Stimulated activated CD8-positive, alpha-beta memory T cell treated with anti-CD3 and anti-CD28 coated beads, Interleukin-15, amount 100 ng/mL, for 24 hours (primary cell): ENCODE results near the gene THAP3.
"Not testable (repeated sequence)": the region's sequence is repeated elsewhere in the genome, so short reads cannot be mapped to it uniquely, and the experiment has no call there.

Experiments used
- DNase-seq: peaks from one replicate; pipeline ENCODE4 v3.0.0-alpha.2; 2020; ENCODE audit warnings: low read depth

The THAP3 gene

DNA sequence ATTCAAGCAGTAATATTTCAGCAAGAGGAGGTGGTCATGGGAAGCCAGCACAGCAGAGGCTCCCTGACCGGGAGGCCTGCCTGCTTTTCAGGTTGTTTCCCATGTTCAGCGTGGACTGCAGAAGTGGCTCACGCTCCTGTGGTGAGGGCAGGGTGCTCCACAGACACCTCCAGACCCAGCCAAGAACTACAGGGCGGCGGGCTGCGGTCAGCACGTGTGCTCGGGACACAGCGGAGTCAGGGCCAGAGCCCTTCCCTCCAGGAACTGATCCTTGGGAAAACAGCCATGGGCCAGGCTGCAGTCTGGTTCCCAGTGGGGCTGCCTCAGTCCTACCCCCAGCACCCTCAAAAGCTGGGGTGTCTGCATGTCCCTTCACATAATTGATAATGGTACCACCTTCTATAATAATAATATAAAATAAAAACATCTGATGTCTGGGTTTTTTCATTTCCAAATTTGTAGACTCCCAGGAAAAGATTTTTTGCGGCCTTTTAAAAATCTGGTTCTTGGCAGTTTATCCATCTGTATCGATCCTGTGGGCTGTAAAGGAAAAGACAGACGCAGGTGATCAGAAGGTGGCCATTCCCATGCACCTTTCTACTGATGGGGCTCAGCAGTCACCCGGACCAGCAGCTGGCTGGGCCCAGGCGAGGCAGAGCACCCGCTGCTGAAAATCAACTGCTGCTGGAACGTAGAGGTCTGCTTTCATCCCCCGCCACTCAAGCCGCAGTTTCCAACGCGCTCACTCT, 10.7 kb downstream of the THAP3 start:
- DNase-seq = no peak

DNA sequence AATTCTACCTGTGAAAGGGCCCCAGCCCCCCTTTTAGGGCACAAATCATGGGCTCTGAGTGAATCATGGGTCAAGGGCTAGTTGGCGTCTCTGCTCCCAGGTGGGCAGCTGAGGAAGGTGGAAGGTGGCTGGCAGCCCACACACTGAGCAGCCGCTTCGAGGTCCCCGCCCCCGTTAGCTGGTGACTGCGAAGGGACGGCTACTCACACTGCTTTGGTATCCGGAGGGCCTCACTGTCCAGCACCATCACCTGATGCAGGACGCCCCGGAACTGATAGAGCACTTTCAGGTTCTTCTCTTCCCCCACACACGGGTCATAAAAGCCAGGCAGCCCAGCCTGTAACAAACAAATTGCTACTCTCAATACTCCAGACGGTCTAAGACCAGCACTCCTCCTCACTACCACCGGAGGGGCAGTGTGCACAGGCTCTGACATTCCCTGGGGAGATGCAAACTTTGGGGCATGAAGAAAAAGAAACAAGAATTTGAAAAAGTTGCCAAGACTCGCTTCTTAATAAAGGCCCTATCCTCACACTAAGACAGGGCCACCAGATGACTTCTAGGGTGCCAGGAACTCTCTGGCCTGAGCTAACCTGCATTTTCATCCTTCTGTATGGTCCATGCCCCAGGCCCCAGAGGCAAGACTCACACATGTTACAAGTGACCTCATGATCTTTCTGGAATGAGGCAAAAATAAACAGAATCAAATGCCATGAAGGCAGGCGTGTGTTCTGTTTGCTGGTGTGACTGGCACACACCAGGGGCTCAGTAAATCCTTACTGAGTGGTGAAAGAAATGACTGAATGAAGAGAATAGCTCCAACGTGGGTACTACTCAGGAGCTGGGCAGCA, 11.5 kb downstream of the THAP3 start:
- no peak for DNase-seq

DNA sequence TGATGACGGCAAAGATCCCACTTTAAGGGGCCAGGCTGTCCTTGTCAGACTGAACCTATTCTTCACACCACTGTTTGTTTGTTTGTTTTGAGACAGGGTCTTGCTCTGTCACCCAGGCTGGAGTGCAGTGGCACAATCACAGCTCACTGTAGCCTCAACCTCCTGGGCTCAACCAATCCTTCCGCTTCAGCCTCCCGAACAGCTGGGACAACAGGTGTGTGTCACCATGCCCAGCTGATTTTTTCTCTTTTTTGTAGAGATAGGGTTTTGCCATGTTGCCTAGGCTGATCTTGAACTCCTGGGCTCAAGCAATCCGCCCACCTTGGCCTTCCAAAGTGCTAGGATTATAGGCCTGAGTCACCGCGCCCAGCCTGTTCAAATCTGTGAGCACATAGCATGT, 12.1 kb downstream of the THAP3 start:
- DNase-seq = not testable (repeated sequence)

DNA sequence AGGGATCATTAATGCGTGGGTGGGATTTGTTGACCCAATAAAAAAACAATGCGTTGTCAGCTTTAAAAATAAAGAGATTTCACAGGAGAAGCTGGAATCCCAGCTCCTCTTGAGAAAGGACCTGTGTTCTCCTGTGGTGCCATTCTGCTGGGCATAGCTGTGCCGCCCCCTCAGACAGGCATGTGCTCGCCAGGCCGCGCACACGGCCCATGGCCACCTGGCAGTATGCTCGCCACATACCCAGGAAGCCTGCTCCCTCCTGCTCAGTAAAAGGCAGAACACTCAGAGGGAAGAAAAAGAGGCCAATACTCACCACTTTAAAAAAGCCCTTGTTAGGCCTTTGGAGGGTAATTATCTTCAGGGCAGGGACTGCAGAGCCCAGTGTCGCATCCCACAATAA, 13.1 kb downstream of the THAP3 start:
- DNase-seq = no peak

DNA sequence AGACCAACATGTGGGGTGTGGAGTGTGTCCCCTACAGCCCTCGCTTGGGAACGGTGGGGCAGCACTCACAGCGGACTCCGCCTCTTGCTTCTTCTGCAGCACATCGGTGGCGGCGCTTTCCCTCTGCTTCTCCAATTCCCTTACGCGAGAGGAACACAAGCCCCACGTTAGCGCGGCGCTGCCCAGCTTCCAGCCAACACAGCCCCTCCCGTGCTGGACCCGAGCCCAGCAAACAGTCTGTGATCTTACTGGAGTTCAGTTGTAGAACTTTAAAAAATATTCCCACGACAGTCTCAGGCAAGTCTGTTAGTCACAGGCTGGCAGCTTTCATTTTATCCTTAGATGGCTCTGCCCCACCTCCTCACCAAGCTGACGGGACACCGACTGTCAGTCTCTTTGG, 13.6 kb downstream of the THAP3 start:
- DNase-seq = no peak

DNA sequence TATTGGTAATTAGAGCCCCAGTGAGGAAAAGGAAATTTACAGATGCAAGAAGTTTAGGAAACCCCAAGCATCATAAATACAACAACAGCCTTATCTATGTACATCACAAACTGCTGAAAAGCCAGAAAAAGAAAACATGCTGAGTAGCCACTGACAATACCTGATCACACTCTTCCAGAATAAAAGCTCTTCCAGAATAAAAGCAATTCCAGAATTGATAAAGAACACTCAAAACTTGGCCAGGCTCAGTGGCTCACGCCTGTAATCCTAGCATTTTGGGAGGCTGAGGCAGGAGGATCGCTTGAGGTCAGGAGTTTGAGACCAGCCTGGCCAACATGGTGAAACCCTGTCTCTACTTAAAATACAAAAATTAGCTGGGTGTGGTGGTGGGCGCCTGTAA, 16.2 kb downstream of the THAP3 start:
- not testable (repeated sequence) for DNase-seq

DNA sequence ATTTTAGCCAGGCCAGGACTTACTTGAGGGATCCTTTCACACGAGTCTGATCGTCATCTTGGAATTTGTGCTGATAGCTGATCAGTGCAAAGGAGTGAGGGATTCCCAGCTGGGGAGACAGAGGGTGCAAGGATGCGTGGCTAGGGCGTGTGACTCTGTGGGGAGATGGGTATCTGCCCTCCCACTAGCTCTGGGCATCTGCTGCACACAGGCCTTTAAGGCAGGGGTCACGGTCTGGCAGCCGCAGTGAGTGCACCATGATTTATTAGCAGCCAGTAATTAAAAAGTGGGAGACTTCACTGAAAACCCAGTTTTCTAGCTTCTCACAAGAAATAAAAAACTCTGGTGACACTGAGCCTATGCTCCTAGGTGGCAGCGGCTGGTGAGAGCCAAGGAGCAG, 20.4 kb downstream of the THAP3 start:
- DNase-seq = no peak

DNA sequence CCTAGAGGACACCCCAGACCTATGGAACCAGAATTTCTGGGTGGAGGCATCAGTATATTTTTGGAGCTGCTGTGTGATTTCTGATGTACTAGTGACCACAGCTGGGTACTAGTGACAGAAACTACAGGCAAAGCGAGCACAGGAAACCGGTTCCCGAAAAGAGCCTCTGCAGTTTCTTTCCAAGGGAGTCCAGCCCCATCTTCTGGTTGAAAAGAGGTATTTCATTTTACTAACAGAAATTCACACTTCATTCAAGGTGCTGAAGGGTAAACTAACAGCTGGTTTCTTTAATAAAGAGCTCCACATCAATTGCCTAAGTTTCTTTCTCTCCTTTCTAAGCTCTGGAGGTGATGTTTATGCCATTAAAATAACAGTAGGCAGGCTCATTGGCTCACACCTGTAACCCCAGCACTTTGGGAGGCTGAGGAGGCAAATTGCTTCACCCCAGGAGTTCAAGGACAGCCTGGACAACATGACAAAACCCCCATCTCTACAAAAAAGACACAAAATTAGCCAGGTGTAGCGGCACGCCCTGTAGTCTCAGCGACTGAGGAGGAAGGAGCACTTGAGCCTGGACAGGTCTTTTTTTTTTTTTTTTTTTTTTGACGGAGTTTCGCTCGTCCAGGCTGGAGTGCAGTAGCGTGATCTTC, 22.0 kb downstream of the THAP3 start:
- DNase-seq = no peak

DNA sequence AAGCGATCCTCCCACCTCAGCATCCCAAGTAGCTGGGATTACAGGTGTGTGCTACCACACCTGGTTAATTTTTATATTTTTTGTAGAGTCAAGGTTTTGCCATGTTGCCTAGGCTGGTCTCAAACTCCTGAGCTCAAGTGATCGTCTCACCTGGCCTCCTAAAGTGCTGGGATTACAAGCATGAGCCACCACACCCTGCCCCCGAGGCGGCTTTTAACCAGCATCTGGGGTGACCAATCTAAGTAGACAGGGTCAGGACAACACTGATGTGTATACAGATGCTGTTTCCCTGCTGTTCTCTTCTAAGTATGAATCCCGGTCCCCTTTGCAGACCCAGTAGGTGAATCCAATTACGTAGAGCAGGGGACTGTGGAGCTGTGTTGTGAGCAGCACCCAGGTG, 23.9 kb downstream of the THAP3 start:
- DNase-seq = no peak

DNA sequence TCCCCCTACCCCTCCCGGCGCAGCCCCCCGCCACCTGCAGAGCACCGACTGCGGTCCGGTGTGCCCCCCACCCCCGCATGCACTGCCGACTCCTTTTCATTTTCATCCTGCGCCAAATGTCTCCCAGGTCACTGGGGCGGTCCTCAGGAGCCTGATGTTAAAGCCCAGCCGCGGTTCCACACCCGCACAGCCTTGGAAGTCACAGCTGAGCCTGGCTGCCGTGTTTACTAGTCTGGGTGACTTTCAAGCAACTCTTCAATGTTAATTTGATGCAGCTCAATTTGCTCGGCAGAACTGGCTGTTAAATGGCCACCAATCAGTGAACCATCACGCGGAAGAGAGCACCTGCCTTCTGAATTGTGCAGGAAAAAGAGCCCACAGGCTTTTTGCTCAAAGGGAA, 27.2 kb downstream of the THAP3 start:
- no peak for DNase-seq

DNA sequence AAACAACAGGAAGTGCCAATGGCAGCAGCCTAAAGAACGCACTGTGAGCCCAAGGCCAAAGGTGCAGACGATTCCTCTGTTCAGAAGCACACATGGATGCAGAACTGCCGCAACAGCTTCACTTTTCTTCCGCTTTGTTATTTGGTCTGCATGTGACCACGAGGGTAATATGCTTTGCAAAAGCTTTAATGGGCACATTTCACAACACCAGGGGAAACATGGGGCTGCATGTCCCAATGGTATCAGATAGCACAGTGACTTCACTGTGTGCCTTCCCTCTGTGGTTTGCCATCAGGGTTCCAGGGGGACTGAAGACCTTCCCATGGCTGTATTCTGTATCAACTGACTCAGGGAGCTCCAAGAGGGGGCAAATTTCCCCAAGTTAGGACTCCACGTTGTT, 28.3 kb downstream of the THAP3 start:
- no peak for DNase-seq

DNA sequence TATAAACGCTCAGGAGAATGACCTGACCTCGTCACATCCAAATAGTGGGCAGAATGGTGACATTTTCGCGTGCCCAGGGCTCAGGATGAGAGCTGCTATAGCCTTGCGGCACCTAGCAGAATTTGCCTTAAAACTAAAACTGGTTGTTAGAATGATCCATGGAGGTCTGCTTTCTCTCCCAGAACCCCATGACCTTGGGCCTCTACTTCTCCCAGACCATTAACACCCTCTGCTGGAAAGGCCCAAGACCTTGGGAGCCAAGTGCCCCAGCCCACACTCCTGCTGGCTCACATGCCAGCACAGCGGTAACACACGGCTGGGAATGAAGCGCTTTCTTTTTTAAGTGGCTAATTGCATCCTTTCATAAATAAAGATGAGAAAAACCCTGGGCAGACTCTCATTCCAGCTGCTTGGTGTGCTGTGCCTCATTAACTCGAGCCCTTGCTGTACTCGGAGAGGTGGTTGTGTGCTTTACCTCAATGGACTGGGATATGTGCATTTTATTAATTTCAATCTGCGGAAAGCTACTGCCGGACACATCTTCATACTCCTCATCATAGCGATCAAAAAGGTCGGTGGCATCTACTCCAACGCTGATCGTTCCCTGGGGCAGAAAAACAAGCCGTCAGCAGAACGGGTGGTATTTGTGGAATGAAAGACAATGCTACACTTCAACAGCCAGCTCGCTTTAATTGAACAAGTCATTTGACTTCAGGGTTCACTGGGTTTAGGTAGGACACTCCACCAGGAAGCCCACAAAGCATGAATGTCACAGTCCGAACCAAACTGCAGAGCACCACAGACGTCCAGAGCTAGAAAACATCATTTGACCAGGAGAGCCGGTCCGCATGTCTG, 29.0 kb downstream of the THAP3 start:
- no peak for DNase-seq

DNA sequence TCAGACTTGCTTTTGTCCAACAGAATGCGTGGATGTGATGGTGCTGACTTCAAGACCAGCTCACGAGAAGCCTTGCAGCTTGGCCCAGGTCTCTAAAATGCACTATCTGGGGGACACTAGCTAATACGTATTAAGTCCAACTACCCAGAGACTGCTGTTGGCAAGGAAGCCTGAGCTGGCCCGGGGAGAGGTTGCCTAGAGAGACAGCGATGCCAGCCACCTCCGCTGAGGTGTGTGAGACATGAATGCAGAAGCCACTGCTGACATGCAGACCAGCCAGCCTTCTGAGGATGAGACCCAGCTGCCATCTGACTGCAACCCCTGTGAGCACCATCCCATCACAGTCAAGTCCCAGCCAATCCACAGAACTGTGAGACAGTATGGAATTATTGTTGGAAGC, 32.5 kb downstream of the THAP3 start:
- DNase-seq = no peak

DNA sequence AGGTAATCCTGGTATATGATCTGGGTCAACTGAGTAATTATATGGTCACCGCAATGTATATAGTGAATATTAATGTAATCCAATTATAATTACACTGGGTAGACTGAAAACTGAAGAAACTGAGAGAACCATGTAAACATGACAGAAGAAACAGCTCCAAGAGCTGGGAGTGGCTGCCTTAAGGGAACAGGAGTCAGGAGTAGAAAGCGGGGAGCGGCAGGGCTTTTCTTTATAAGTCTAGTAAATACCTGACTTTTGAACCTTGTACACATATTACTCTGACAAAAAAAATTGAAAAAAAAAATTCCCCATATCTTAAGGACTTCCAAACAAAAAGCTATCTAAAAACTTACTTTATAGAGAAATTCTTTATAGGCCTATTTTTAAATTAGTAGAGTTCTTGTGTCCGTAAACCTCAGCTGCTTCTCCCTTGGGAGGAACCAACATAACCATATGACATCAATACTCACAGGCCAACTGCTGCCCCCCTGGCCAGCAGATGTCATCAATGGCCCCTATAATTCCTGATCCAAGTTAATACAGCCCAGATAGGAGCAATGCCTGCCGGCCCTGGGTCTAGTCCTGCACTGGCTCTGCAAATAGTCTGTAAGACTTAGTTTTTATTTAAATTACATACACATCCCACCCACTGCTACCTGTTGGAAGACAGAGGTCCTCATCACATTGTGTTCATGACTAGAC, 33.8 kb downstream of the THAP3 start:
- no peak for DNase-seq

DNA sequence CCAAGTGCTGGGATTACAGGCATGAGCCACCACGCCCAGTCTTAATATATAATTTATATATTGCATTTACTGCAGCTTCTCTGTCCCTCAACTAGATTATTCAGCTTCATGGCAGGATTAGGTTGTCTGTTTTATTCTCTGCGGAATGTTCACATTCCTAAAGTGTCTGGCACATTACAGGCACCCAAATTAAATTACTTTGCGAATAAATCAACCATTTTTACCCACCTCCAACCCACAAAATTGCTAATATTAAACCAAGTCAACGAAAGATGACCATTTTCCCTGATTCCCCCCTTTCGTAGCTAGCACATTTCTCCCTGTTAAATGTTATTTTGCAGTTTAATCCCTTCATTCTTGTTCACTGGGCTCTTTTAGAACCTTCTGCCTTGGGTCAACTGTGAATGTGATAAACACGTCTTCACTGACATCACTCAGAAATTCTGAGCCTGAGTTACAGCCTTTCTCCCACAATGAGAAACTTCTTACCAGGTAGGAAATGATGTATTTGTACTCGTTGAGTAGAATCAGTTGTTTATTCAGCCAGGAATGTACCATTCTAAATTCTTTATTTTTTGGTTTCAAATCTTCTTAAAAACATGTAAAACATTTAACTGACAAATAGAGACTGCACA, 35.9 kb downstream of the THAP3 start:
- DNase-seq = no peak

DNA sequence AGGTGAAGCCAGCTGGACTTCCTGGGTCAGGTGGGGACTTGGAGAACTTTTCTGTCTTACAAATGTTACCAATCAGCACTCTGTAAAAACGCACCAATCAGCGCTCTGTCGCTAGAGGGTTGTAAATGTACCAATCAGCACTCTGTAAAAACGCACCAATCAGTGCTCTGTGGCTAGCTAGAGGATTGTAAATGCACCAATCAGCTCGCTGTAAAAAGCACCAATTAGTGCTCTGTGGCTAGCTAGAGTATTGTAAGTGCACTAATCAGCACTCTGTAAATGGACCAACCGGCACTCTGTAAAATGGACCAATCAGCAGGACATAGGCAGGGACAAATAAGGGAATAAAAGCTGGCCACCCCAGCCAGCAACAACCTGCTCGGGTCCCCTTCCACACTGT, 37.8 kb downstream of the THAP3 start:
- DNase-seq = not testable (repeated sequence)

DNA sequence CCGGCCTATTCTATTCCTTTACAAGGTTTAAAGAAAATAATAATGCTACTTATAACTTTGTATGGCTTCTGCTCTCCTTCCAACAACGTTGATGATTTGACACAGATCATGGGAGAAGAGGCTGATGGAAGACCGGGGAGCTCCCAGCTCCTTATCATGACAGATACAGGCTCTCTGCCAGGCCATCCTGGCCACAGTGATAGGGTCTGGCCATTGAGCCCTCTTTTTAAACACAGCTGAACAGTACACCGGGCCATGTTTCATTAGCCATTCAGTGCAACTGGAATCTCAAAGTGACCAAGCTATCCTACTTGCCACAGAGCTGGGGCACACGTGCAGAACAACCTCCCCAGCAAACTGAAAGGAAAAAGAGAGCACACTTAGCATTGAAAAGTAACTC, 42.0 kb downstream of the THAP3 start:
- DNase-seq = no peak

DNA sequence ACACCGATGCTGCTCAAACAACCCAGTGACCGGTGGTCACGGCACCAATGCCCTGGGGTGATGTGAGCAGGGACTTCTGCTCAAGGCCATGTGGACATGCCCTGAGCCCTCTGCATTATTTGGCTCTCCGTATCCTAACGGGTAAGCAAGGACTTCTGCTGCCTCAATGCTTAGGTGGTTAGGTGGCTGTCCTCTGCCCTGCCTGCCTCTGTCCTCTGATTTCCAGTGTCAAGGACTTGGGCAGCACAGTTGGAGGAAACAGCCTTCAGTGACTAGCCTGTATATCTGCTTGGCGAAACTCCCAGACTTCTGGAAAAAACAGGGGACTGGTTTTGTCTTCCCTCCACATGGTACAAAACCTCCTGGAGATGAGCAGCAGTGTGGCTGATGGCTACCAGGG, 42.5 kb downstream of the THAP3 start:
- DNase-seq = no peak

DNA sequence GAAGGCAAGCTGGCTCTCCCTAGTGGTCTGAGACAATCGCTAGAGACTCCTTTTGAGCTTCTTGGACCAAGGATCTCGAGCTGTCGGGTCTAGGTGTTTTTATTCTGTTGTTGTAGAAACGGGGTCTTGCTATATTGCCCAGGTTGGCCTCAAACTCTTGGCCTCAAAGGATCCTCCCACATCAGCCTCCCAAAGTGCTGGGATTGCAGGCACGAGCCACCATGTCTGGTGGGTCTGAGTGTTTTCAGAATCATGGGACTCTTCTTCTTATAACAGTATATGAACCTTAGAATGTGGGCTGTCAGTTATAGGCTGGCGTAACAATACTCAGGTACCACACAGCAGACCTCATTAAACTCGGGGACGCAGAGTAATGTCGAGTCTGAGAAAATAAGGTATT, 43.8 kb downstream of the THAP3 start:
- no peak for DNase-seq

DNA sequence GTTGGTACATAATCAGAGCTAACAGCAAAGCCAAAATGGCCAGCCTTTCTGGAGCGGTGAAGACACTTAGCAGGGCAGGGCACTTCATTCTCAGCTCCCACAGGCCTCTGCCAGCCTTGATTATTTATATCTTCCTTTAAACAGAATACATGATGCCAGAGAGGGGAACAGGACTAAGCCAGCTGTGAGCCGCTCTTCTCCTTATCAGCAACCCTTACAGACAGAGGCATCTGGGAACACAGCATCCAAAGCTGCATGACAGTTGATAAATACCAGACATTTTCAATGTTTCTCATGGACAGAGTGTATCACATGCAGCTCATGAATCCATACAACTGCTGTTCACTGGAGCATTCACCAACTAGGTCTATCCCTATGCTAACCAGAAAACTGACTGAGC, 47.9 kb downstream of the THAP3 start:
- DNase-seq = no peak

DNA sequence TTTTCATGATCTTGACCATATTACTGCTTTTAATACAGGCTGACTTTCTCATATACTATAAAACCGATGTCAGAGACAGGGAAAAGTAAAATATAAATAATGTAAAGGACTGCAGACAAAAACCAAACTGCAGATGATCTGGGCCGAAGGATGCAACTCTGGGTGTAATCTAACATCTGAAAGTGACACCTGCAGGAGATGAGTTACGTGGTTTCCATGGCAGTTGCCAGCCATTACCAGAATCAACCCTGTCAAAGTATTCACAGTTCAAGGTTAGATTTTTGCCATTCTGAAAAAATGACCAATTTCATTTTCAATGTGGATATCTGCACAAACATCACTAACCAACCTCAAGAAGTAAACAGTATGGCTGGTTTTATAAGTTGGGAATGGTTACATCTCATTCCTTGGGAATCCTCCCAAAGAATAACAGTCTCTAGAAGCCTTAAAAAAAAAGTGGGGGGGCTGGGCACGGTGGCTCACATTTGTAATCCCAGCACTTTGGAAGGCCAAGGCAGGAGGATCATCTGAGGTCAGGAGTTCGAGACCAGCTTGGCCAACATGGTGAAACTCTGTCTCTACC, 49.2 kb downstream of the THAP3 start:
- DNase-seq = no peak
